HG03064 (cell line): Measurements from ENCODE around the gene ESPNL.
A peak's percentile ranks its signal among the peaks of the same experiment; 100 is the strongest.
"Not testable (repeated sequence)": the region's sequence is repeated elsewhere in the genome, so short reads cannot be mapped to it uniquely, and the experiment has no call there.

Source experiments
- ATAC-seq: cut with Tn5 transposase; IDR thresholded peaks from one replicate; pipeline ENCODE4 v1.9.1; 2021; ENCODE audit warnings: low read depth; ENCODE audit not compliant: unreplicated experiment

ESPNL gene

GRCh38 chr2:238100049-238100820, at the start of gene ESPNL:
ESPNL (plus strand) TSS chr2:238100340; CDS start chr2:238100420, 80 bp downstream.
- ATAC-seq = no peak

GRCh38 chr2:238053191-238053776, 46.9 kb upstream of the ESPNL start:
- no peak for ATAC-seq

- no peak for ATAC-seq
Measured at GRCh38 chr2:238055841-238056240, 44.3 kb upstream of the ESPNL start.

GRCh38 chr2:238057696-238058575, 42.2 kb upstream of the ESPNL start:
- ATAC-seq = not testable (repeated sequence)

- ATAC-seq = no peak
Measured at GRCh38 chr2:238059505-238059904, 40.6 kb upstream of the ESPNL start.

- peak; percentile 14 for ATAC-seq
Measured at GRCh38 chr2:238060096-238060541, 40.0 kb upstream of the ESPNL start.

- peak; percentile 89 for ATAC-seq
Measured at GRCh38 chr2:238060542-238061314, 39.4 kb upstream of the ESPNL start, which contains the start of gene SCLY. SCLY (plus strand) TSS chr2:238061001; CDS start chr2:238061055, 54 bp downstream.

- ATAC-seq = peak; percentile 19
Measured at GRCh38 chr2:238061315-238062202, 38.6 kb upstream of the ESPNL start.

GRCh38 chr2:238063414-238064189, 36.5 kb upstream of the ESPNL start:
- ATAC-seq = no peak

- ATAC-seq = no peak
Measured at GRCh38 chr2:238064376-238064775, 35.8 kb upstream of the ESPNL start.

- ATAC-seq = no peak
Measured at GRCh38 chr2:238065071-238065846, 34.9 kb upstream of the ESPNL start.

GRCh38 chr2:238066218-238066617, 33.9 kb upstream of the ESPNL start:
- no peak for ATAC-seq

- not testable (repeated sequence) for ATAC-seq
Measured at GRCh38 chr2:238066718-238067117, 33.4 kb upstream of the ESPNL start.

- ATAC-seq = no peak
Measured at GRCh38 chr2:238067939-238068338, 32.2 kb upstream of the ESPNL start.

- no peak for ATAC-seq
Measured at GRCh38 chr2:238069021-238069709, 31.0 kb upstream of the ESPNL start.

GRCh38 chr2:238069877-238070276, 30.3 kb upstream of the ESPNL start:
- ATAC-seq = no peak

- ATAC-seq = no peak
Measured at GRCh38 chr2:238075397-238075796, 24.7 kb upstream of the ESPNL start.
